ENCODE data around the gene CLCN2. TPM values are rescaled to one million over a fixed set of nuclear protein-coding genes. Genes with fewer than 3 reads are reported as not detected.

Gene CLCN2
- total RNA-seq, 4 donors from 2014 or later: 1.8 to 3.4 (median 2.7) TPM

DNA sequence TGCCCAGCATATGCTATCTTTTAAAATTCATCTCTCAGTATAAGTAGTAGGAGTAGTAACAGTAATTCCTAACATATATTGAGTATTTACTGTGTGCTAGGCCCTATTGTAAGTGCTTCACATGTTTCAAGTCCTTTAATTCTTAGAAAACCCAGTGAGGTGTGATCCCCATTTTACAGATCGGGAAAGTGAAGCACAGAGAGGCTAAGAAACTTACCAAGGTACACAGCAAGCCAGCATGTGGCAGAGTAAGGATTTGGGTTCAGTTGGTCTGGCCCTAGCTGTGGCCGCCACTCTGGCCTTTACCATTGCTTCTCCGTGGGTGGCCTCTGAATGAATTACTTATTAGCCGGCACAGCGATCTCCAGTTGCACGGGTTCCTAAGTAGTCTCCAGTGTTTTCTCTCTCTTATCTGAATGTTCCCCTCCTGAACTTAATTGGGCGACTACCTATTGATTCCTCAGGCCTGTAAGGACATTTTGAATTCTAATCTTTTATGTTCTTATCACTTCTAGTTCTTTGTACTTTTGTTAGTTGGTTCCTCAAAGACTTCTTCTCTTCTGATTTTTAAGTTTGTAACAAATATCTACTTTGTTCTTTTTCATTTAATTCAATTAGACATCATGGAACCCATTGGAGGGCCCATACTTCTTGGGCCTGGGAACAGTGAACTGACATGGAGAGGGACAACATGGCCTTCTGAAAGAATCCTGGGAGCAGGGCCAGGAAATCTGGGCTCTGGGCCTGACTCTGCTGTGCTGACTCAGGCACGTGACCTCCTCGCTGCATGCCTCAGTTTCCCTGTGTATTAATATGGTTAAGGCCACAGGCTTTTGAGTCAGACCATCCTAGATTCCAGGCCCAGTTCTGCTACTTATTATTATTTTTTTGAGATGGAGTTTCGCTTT is 11.6 kb downstream of the CLCN2 start:
- intact Hi-C loops (cut with DNase I): no loop called here
- 88% methylated on average over 10 of the region's 10 CpGs for WGBS
- Histone ChIP-seq H3K36me3 (peaks cover 4 to 34% (median 13%) of the 10 kb centered on the region in 4 donors), H3K4me1 (peaks cover 4 to 38% (median 20%) of the 10 kb centered on the region in 4 donors), H3K9me3 (no peaks in the 10 kb centered on the region), H3K27ac (replicated peaks in 1 of 4) (no peak overlapping the region), H3K27me3 (no peaks in the 10 kb centered on the region), H3K4me3 (no peak overlapping the region)
- DNase-seq (ENCODE audit: extremely low spot score): no peak
- TF ChIP-seq POLR2AphosphoS5 (IDR thresholded peaks at IDR 0.05) (no peak), EP300 (IDR thresholded peaks at IDR 0.05) (no peak), POLR2A (IDR thresholded peaks at IDR 0.05; ENCODE audit: low read depth) (no peak)
- TF ChIP-seq, protein P1, sequence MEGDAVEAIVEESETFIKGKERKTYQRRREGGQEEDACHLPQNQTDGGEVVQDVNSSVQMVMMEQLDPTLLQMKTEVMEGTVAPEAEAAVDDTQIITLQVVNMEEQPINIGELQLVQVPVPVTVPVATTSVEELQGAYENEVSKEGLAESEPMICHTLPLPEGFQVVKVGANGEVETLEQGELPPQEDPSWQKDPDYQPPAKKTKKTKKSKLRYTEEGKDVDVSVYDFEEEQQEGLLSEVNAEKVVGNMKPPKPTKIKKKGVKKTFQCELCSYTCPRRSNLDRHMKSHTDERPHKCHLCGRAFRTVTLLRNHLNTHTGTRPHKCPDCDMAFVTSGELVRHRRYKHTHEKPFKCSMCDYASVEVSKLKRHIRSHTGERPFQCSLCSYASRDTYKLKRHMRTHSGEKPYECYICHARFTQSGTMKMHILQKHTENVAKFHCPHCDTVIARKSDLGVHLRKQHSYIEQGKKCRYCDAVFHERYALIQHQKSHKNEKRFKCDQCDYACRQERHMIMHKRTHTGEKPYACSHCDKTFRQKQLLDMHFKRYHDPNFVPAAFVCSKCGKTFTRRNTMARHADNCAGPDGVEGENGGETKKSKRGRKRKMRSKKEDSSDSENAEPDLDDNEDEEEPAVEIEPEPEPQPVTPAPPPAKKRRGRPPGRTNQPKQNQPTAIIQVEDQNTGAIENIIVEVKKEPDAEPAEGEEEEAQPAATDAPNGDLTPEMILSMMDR (IDR thresholded peaks at IDR 0.05): no peak

DNA sequence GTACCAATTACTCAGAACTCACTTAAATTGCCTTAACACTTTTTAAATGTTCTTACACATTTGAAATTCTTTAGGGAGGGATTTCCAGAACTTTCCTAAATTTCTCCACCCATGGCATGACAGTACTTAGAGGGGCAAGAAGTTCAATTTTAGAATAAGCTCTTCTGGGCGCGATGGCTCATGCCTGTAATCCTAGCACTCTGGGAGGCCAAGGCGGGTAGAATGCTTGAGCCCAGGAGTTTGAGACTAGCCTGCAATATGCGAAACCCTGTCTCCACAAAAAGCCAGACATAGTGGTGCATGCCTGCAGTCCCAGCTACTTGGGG is 13.4 kb downstream of the CLCN2 start:
- intact Hi-C loops (cut with DNase I): no loop called here
- Histone ChIP-seq H3K36me3 (peaks cover 11 to 45% (median 31%) of the 10 kb centered on the region in 4 donors), H3K4me1 (peaks cover 4 to 32% (median 16%) of the 10 kb centered on the region in 4 donors), H3K27ac (replicated peaks in 1 of 4) (no peak overlapping the region), H3K4me3 (no peak overlapping the region), H3K27me3 (no peaks in the 10 kb centered on the region), H3K9me3 (no peaks in the 10 kb centered on the region)
- no peak for DNase-seq (ENCODE audit: extremely low spot score)
- TF ChIP-seq, protein P1 (IDR thresholded peaks at IDR 0.05): no peak
- TF ChIP-seq POLR2A (IDR thresholded peaks at IDR 0.05; ENCODE audit: low read depth): no peak
- no peak for TF ChIP-seq EP300 (IDR thresholded peaks at IDR 0.05)
- no peak for TF ChIP-seq POLR2AphosphoS5 (IDR thresholded peaks at IDR 0.05)
- WGBS: 77% methylated on average over 4 of the region's 4 CpGs

DNA sequence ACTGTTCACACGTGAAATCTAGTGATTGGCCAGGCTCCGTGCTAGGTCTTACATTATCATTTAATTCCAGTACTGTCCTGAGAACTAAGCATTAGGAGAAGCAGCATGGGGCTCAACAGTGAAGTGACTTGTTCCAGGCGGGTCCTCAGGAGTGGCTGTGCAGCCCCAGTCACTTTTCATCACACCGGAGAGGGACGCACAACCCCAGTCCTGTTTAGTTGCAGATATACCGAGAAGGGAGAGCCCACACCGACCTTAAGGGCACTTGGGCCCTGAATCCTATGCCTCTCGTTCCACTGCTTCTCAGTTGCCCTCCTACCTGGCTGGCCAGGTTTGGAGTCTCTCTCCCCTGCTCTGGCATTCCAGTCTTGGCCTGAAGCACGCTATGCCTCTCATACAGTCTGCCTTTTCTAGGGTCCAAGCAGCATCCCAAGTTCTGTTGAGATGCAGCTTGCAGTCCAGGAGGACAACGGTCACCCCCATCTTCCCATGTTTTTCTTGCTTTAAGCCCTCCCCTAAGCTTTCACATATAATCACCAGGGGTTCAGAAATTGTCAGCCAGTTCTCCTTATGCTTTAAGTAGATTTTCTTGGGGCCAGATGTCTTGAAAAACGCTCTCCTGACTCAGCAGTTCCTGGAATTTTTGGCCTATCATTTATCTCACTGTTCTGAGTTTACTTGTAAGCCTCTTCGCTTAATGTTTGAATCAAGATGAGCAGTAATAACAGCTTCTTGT is 13.9 kb downstream of the CLCN2 start:
- H3K27ac ChIP-seq (replicated peaks in 1 of 4): no peak overlapping the region
- 62% methylated on average over 12 of the region's 12 CpGs for WGBS
- H3K4me1 ChIP-seq: peaks cover 4 to 32% (median 16%) of the 10 kb centered on the region in 4 donors
- H3K9me3 ChIP-seq: no peaks in the 10 kb centered on the region
- intact Hi-C loops (cut with DNase I): no loop called here
- peaks cover 17 to 46% (median 36%) of the 10 kb centered on the region in 4 donors for H3K36me3 ChIP-seq
- DNase-seq (ENCODE audit: extremely low spot score): no peak
- no peak for TF ChIP-seq POLR2A (IDR thresholded peaks at IDR 0.05; ENCODE audit: low read depth)
- TF ChIP-seq POLR2AphosphoS5 (IDR thresholded peaks at IDR 0.05): no peak
- TF ChIP-seq, protein P1 (IDR thresholded peaks at IDR 0.05): no peak
- no peak for TF ChIP-seq EP300 (IDR thresholded peaks at IDR 0.05)
- no peak overlapping the region for H3K4me3 ChIP-seq
- H3K27me3 ChIP-seq: no peaks in the 10 kb centered on the region

DNA sequence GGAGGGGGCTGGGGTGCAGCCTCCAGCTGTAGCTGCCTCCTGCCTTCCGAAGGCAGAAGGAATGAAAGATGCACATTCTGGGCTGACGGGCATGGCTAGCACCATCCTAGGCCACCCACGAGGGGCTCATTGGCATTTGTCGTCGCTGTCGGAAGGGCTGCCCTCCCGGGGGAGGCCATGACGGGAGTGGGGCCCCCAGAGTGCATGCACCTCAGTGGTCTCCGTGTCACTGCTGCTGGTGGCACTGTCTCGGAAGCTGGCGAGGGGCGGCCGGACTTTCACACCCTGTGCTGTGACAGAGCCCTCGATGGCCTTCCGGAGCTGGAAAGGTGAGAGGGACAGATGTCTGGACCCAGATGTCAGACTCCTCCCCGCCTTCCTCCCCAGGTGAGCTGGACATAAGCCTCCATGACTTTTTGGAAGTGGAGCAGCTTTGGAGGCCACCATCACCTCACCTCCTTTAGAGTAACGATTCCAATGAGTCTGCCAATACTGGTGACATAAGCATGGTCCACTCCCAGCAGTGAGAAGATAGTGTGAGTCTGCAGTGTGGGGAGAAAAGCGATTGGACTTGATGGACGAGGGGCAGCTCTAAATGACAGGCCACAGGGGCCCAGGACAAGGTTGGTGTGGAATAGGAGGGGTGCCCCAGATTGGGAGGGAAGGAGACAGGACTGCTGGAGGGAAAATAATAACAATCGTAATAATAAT is 14.8 kb downstream of the CLCN2 start:
- H3K36me3 ChIP-seq: peaks cover 25 to 51% (median 45%) of the 10 kb centered on the region in 4 donors
- intact Hi-C loops (cut with DNase I): no loop called here

More for the DNA sequence above, 14.8 kb downstream of the CLCN2 start:
- no peak for DNase-seq (ENCODE audit: extremely low spot score)
- Histone ChIP-seq H3K9me3 (no peaks in the 10 kb centered on the region), H3K4me1 (peaks cover 4 to 26% (median 15%) of the 10 kb centered on the region in 4 donors), H3K27me3 (no peaks in the 10 kb centered on the region), H3K27ac (replicated peaks in 1 of 4) (no peak overlapping the region), H3K4me3 (no peak overlapping the region)
- 85% methylated on average over 11 of the region's 20 CpGs for WGBS
- TF ChIP-seq EP300 (IDR thresholded peaks at IDR 0.05) (no peak), POLR2AphosphoS5 (IDR thresholded peaks at IDR 0.05) (no peak), POLR2A (IDR thresholded peaks at IDR 0.05; ENCODE audit: low read depth) (no peak)
- TF ChIP-seq, protein P1 (IDR thresholded peaks at IDR 0.05): no peak

All from esophagus muscularis mucosa (tissue), 4 donors.